HG02678 (cell line): ENCODE data around the gene LYG1.
"Not testable (repeated sequence)": the region's sequence is repeated elsewhere in the genome, so short reads cannot be mapped to it uniquely, and the experiment has no call there.

Experiments used
- ATAC-seq: cut with Tn5 transposase; IDR thresholded peaks from one replicate; pipeline ENCODE4 v1.9.1; 2021; ENCODE audit warnings: mild to moderate bottlenecking, moderate library complexity; ENCODE audit not compliant: unreplicated experiment

Gene LYG1

DNA sequence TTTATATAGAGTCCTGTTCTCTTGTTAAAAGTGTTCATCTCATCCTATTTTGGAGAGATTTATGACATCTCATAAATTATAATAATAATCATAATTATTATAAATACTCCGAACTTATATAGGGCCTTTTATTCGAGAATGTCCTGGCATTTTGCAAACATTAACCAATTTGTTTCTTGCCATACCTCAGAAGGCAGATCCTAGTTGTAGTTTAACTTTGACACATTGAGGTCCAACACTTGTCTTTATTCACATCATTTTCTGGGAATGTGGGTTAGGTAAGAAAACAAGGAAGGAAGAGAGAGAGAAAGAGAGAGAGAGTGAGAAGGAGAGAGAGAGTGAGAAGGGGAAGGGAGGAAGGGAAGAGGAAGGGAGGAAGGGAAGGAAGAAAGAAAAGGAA, at the start of gene LYG1:
LYG1 (minus strand) TSS at position 101 of the 400 bp plus-strand sequence. CDS start 5,527 bp downstream, outside the sequence.
- ATAC-seq, result not testable (repeated sequence)

GRCh38 chr2:99350194-99350593, 49.2 kb upstream of the LYG1 start:
- no peak for ATAC-seq

DNA sequence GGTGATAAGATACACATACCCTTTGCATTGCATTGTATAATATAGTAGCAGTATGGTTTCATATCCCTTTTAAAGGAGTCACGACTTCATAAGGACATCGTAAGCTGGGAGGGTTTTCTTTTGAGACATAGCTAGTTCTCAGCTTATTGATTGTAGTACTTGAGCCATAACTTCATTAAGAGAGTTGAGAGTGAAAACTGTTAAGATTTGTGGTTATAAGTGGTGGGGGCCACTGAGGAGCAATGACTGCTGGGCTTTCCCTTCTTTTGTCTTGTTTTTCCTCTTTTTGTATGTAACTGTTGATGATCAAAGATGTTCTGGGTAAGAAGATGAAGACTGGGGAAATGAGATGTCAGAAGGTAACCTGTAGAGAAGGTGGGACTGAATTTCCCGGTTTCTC, 47.2 kb upstream of the LYG1 start:
- ATAC-seq, result no peak

DNA sequence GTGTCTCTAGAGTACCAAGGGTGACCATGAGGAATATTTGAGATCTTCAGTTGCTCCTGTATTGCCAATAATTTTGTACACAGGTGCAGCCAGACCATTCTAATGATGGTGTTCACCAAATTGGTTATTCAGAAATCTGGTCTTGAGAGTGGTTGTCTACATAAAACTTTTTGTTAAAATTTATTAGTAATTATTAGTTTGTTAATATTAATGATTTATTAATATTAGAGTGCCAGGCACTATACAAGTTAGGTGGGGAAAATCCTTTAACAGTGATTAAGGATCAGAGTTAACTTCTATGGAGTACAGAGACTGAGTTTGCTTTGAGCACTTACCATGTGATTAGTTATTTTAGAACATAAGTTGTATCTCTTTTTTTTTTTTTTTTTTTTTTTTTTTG, 45.2 kb upstream of the LYG1 start:
- no peak for ATAC-seq

DNA sequence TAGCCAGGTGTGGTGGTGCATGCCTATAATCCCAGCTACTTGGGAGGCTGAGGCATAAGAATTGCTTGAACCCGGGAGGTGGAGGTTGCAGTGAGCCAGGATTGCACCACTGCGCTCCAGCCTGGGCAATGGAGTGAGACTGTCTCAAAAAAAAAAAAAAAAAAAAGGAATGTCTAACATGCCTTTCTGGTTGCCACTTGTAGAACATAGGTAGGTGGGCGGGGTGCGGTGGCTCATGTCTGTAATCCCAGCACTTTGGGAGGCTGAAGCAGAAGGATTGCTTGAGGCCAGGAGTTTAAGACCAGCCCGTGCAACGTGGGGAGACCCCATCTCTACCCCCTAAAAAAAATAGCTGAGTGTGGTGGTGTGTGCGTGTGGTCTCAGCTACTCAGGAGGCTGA, 44.4 kb upstream of the LYG1 start:
- not testable (repeated sequence) for ATAC-seq

DNA sequence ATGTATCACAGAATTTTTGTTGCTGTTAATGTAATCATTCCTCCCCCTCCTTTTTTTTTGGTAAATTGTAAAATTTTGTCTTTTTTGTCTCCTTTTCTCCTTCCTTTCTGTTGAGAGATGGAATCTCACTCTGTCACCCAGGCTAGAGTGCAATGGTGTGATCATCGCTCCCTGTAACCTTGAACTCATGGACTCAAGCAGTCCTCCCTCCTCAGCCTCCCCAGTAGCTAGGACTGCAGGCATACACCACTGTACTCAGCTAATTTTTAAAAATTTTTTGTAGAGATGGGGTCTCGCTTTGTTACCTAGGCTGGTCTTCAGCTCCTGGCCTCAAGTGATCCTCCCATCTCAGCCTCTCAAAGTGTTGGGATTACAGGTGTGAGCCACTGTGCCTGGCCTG, 41.5 kb upstream of the LYG1 start:
- ATAC-seq, result no peak

- ATAC-seq, result no peak
Measured at GRCh38 chr2:99340669-99341236, 39.8 kb upstream of the LYG1 start.

DNA sequence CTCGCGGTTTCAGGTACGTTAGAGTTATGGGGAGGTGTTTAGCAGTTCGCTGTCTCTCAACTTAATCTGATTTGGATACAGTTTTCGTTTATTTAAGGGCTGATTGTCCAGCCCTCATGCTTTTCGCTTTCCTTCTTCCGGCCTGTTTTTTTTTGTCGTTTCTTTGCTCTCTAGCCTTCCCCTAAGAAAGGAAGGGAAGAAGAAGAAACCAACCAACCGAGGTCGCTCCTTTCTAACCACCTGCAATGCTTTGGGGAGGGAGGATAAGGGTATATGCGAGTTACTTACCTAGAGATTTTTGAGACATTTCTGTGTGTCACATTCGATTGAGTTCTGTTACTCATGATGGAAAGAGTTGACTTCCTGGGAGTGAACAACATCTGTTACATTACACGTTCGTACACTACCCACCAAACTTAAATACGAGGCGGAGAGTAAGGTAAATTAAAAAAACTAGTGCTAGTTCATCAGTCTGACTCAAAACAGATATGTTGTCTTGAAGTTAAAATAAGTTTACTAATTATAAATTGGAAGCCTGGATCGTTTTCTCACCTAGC, 37.1 kb upstream of the LYG1 start:
- ATAC-seq, result no peak

DNA sequence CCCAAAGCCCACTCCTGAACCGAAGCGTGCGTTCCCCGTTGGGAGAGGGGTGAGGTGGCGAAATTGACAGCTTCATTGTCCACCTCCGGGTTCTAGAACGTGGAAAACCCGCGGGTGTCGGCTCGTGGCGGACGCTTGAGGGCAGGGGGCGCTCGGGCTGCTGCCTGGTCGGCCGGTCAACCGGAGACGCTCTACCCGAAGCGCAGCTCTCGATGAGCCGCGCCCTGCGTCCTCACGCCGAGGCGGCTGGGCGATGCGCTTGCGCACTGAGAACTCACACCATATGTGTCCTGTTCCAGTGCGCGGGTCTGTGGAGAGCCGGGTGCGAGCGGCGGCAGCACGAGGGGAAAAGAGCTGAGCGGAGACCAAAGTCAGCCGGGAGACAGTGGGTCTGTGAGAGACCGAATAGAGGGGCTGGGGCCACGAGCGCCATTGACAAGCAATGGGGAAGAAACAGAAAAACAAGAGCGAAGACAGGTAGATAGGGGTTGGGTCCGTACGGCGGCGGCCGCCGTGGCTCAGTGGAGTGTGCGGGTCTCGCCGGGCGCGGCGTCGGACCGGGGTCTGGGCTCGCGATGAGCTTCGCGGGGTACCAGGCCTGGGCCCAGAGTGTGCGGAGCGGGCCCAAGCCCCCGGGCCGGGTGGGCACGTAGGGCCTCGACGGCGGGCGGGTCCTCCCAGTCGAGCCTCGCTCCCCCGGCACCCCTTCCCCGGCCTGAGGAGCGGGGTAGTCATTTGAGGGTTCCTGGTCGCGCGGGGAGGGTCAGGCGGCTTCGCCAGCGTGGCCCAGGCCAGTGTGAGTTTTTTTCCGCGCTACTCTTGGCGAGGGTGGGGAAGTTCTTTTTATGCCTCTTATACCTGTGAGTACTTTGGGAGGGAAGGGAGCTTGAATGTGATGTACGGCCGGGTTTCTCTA, 36.4 kb upstream of the LYG1 start, which contains the start of gene EIF5B:
EIF5B (plus strand) TSS at position 277 of the 916 bp plus-strand sequence; CDS start at position 443, 166 bp downstream.
- peak; percentile 65 for ATAC-seq

DNA sequence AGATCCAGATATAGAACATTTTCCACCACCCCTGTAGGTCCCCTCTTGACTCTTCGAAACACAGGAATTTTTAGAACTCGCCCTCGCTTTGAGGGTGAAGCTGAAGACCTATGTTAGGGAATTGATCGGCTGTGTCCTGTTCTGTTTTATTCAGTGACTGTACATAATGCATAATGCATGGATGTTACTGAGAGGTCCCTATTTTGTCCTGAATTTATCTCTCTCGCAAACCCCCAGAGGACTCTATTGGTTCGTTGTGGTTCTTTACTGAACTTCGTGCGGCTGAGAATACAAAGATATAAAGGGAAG, 35.8 kb upstream of the LYG1 start:
- ATAC-seq, result peak; percentile 2

DNA sequence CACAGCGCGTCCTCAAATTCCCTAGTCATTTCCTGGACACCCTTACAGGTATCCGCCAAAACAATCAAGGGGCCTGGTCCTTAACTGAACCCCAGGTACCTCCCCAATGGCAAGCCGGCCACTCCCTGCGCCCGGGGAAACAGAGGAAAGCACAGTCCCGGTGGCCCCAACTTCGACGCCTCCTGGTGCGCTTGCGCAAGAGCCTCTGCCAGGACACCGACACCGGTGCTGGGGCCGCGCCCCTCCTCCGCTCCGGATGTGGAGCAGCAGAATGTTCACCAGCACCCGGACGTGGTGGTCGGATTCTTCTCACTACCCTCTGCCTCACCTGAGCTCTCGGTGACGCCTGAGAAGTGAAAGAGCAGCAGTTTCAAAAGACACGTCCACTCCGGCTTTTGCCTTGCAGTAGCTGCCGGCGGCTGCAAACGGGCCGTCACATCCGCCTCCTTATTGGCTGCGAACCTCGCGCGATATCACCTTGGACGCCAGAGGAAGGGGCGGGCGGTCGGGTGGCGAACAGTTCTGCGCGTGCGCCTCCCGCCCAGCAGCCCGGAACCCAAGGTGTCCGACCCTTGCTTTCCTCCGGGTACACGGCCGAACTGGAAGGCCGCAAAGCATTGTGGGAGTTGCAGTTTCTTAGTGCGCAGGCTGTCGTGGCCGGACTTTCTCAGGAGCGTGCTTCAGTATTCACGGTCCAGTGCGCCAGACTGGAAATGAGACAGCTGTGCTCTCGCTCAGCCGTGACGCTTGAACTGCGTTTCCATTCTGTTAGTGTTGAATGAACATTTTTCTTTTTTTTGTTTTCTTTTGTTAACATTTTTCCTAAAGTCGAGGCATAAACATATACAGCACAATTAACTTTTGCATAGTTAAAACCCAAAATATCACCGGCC, 35.2 kb upstream of the LYG1 start, which contains the start of gene TXNDC9:
TXNDC9 (minus strand) TSS at position 423 of the 893 bp plus-strand sequence. CDS start 3,123 bp downstream, outside the sequence.
- ATAC-seq, result peak; percentile 71

GRCh38 chr2:99325384-99325783, 24.4 kb upstream of the LYG1 start:
- no peak for ATAC-seq

GRCh38 chr2:99317873-99318200, 16.8 kb upstream of the LYG1 start:
- ATAC-seq, result not testable (repeated sequence)

GRCh38 chr2:99317161-99317872, 16.3 kb upstream of the LYG1 start:
- ATAC-seq, result no peak

DNA sequence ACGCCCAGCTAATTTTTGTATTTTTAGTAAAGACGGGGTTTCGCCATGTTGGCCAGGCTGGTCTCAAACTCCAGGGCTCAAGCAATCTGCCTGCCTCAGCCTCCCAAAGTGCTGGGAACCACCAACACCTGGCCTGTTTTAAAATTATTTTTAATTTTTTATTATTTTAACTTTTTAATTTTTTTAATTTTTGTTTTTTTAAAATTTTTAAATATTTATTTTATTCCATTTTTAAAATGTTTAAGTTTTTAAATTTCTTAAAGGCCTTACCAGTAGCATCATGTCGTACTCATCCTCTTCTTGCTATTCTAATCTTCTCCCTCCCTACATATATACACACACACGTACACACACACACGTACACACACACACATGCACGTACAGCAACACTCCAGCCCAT, 1.4 kb downstream of the LYG1 start:
- no peak for ATAC-seq

DNA sequence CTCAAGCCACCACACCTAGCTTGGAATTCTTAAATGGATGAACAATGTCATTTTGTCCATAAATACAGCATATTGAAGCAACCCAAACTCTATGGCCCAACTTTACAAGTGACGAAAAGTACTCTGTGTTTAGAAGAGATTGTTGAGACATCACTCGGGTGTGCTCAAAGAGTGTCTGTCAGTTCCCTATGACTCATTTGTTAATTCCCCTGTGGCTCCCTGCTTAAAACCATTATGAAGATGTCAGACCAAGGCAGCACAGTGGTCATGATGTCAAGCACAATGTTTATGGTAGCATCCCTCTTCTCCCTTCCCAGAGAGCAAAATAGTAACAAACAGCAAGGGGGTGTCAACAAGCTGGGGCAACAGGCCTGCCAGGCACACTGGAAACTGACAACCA, 3.0 kb downstream of the LYG1 start:
- no peak for ATAC-seq

DNA sequence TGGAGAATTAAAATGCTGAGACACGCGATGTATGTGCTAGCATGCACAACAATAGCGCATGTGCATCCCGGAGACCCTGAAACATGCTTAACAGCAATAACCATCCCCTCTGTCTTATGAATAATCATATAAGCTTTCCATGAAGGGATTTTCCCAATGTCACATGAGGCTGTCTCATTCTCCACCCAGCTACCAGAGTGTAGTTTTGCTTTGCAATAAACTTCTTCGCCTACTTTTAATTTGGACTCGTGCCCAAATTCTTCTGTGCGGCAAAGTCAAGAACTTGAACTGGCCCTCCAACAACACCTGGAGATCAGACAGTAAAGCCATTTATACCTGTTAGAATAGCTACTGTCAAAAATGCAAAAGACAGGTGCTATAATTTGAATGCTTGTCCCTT, 15.5 kb downstream of the LYG1 start:
- no peak for ATAC-seq

DNA sequence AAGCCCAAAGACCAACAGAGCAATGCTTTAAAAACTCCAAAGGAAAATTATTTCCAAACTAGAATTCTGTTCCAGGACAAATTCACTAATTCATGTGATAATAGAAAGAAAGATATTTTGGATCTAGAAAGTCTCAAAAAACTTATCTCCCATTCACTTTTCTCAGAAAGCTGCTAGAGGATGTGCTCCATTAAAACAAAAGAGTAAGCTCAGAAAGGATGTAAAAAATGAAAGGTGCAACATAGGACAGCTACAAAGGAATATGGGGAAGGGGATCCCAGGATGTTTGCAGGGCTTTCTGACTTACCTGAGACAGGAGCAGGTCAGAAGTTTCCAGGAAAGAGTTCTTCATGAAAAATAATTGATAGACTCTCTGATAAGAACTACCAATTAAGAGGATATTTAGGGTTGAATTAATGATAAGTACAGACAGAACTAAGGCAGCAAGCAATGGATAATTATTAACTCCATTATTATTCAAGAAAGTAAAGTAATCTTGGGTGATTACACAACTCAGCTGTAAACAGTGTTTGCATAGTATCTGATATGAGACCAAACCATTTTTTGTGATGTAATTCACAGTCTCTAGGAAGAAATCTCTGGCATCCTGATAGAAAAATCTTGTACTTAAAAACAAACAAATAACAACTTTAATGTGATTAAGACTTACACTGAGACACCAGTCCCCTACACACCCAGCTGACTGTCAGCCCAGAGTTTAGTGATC, 20.9 kb downstream of the LYG1 start:
- no peak for ATAC-seq

- ATAC-seq, result no peak
Measured at GRCh38 chr2:99278793-99279291, 22.2 kb downstream of the LYG1 start.
